K562 (cell line): ENCODE results near the gene GPR108. TPM values are rescaled to one million over a fixed set of nuclear protein-coding genes. Genes with fewer than 3 reads are reported as not detected.

Experiments used
- ARID4B ChIP-seq: sonication (generic); formaldehyde crosslinking; IDR thresholded peaks from 2 replicates; pipeline ENCODE4 v1.8.0; 2022; ENCODE audit warnings: mild to moderate bottlenecking, missing genetic modification reagents
- BHLHE40 ChIP-seq: IDR thresholded peaks from 2 replicates; pipeline ENCODE4 v1.6.1; 2011; ENCODE audit warnings: low read length, improper control_type of control experiment
- CREB3L1 ChIP-seq: fragments of 450-650 bp; IDR thresholded peaks from 2 replicates; pipeline ENCODE4 v1.6.1; 2014; ENCODE audit warnings: low read depth, mild to moderate bottlenecking, moderate library complexity, borderline replicate concordance
- ELF4 ChIP-seq: fragments of 450-650 bp; formaldehyde crosslinking; IDR thresholded peaks from 2 replicates; pipeline ENCODE4 v1.4.0; 2022; ENCODE audit warnings: missing genetic modification characterization
- EP300 ChIP-seq: IDR thresholded peaks from 2 replicates; pipeline ENCODE4 v1.6.1; 2012; ENCODE audit warnings: low read length, improper control_type of control experiment
- GABPA ChIP-seq: fragments of 200-800 bp; sonication (Bioruptor generic); conservative IDR thresholded peaks from 2 replicates; pipeline ENCODE4 v1.6.1; 2016; ENCODE audit warnings: low read depth, missing genetic modification characterization, missing compliant biosample characterization
- MNT ChIP-seq, 2 experiments: fragments of 450-650 bp; conservative IDR thresholded peaks; 2 replicates each; pipeline ENCODE4 v1.6.1; 2017; ENCODE audit warnings: mild to moderate bottlenecking in 2 of 2, moderate library complexity in 2 of 2
- POU5F1 ChIP-seq: fragments of 150-350 bp; IDR thresholded peaks from 2 replicates; pipeline ENCODE4 v1.6.1; 2014; ENCODE audit warnings: borderline replicate concordance, low read length, low read depth, mild to moderate bottlenecking; ENCODE audit not compliant: partially characterized antibody
- SREBF1 ChIP-seq: fragments of 150-350 bp; IDR thresholded peaks from 2 replicates; pipeline ENCODE4 v1.6.1; 2014; ENCODE audit warnings: antibody characterized with exemption, low read depth, low read length, borderline replicate concordance
- STAG1 ChIP-seq: sonication (generic); formaldehyde crosslinking; IDR thresholded peaks from 2 replicates; pipeline ENCODE4 v1.5.0; 2020; ENCODE audit warnings: missing genetic modification reagents, borderline replicate concordance
- TBL1XR1 ChIP-seq, 2 experiments: IDR thresholded peaks; 2 replicates each; pipeline ENCODE4 v1.6.1; 2012; ENCODE audit warnings: improper control_type of control experiment in 2 of 2, low read length in 2 of 2, mild to moderate bottlenecking in 1 of 2
- THRB ChIP-seq: fragments of 450-650 bp; formaldehyde crosslinking; conservative IDR thresholded peaks from 2 replicates; pipeline ENCODE4 v1.4.0; 2022; ENCODE audit warnings: mild to moderate bottlenecking, missing genetic modification characterization
- ZNF12 ChIP-seq: sonication (generic); formaldehyde crosslinking; IDR thresholded peaks from 2 replicates; pipeline ENCODE4 v1.4.0; 2020; ENCODE audit warnings: mild to moderate bottlenecking, missing genetic modification reagents
- ZNF282 ChIP-seq: sonication (generic); formaldehyde crosslinking; IDR thresholded peaks from 2 replicates; pipeline ENCODE4 v1.8.1; 2023; ENCODE audit warnings: missing genetic modification reagents
- polyA plus RNA-seq, 8 experiments: library from polyadenylated mRNA; depleted of rRNA in 4 of 8; stranded (reverse) in 5 of 8; unstranded in 3 of 8; fragments of >200 nt; fragmentation: Nextera tagmentation in 2 of 8; fragmentation: Illumina TruSeq in 1 of 8; extraction: Ambion mirVana in 2 of 8; extraction: Trizol in 1 of 8; gene quantifications; 2 replicates each; pipeline versions ENCODE4 v1.2.1 to v1.2.3, GENCODE V29; 2011 to 2014; ENCODE audit warnings: inconsistent platforms in 1 of 8, missing spikeins in 1 of 8
- total RNA-seq, 7 experiments: library from RNA; depleted of rRNA in 6 of 7; stranded (reverse); fragments of >200 nt in 6 of 7; fragmentation: Illumina TruSeq in 2 of 7; extraction: Trizol in 2 of 7; gene quantifications; 2 replicates each; pipeline versions ENCODE4 v1.2.1 to v1.2.3, GENCODE V29; 2011 to 2021; ENCODE audit warnings: low replicate concordance in 1 of 7

The GPR108 gene
- total and polyA plus RNA-seq, 9 of the 15 experiments (the other 6 are each of a cell fraction or from before 2014, with no cell fraction given), result 2.4 to 33.2 (median 24.4) TPM

- TF ChIP-seq THRB (no peak), ELF4 (CRISPR knock-in tag) (peak; percentile 59; the same call in 1 of the 2 replicates), BHLHE40 (no peak), ZNF282 (CRISPR knock-in tag) (no peak), SREBF1 (no peak), TBL1XR1 (IDR thresholded peaks at IDR 0.05; ENCODE audit: low read length in 2 of 2) (no peak), MNT (conservative IDR thresholded peaks at IDR 0.05) (peak in 1 of 2 experiments; percentile 74; a peak in 3 of 4 replicates), POU5F1 (no peak), EP300 (no peak), CREB3L1 (no peak), ZNF12 (no peak), GABPA (no peak), STAG1 (CRISPR knock-in tag) (peak; percentile 26; the same call in 1 of the 2 replicates), ARID4B (no peak; the same call in 1 of the 2 replicates)
Measured at GRCh38 chr19:6767357-6768235, 30.2 kb upstream of the GPR108 start, which contains the start of gene SH2D3A (continued).
